H4 (cell line): Measurements from ENCODE around the gene STPG1. TPM values are rescaled to one million over a fixed set of nuclear protein-coding genes. Genes with fewer than 3 reads are reported as not detected.

ENCODE experiments used
- DNase-seq: peaks from one replicate; pipeline ENCODE4 v3.0.0-alpha.2; 2015; ENCODE audit warnings: low spot score
- total RNA-seq: library from RNA; depleted of rRNA; stranded (reverse); fragments of >200 nt; shearing (Covaris generic); gene quantifications from 2 replicates; pipeline ENCODE4 v1.2.3, GENCODE V29; 2014

The STPG1 gene
- total RNA-seq, 1 experiment from 2014 or later: 1.9 TPM

GRCh38 chr1:24373044-24373443, 40.5 kb downstream of the STPG1 start:
- DNase-seq: no peak

- DNase-seq: no peak
These were observed 43.8 kb downstream of the STPG1 start for GRCh38 chr1:24369801-24370200.

- DNase-seq: no peak
These were observed 44.4 kb downstream of the STPG1 start for GRCh38 chr1:24369199-24369598.

GRCh38 chr1:24366707-24367106, 46.9 kb downstream of the STPG1 start:
- DNase-seq: no peak

GRCh38 chr1:24364975-24365678, 48.5 kb downstream of the STPG1 start:
- peak; percentile 52 for DNase-seq

- DNase-seq: no peak
These were observed 49.0 kb downstream of the STPG1 start for GRCh38 chr1:24364605-24364974.

- DNase-seq: no peak
These were observed 49.6 kb downstream of the STPG1 start for GRCh38 chr1:24363994-24364393.

GRCh38 chr1:24362982-24363614, 50.5 kb downstream of the STPG1 start:
- peak; percentile 79 for DNase-seq

- no peak for DNase-seq
These were observed 51.2 kb downstream of the STPG1 start for GRCh38 chr1:24362396-24362795.

- DNase-seq: no peak
These were observed 51.8 kb downstream of the STPG1 start for GRCh38 chr1:24361811-24362210.

- DNase-seq: no peak
These were observed 52.9 kb downstream of the STPG1 start for GRCh38 chr1:24360681-24361080.

GRCh38 chr1:24357038-24357437, 56.5 kb downstream of the STPG1 start:
- DNase-seq: no peak

- no peak for DNase-seq
These were observed 58.1 kb downstream of the STPG1 start for GRCh38 chr1:24355466-24355865.

- no peak for DNase-seq
These were observed 60.2 kb downstream of the STPG1 start for GRCh38 chr1:24353292-24353891.

GRCh38 chr1:24351918-24352627, 61.5 kb downstream of the STPG1 start:
- no peak for DNase-seq

- no peak for DNase-seq
These were observed 62.3 kb downstream of the STPG1 start for GRCh38 chr1:24351247-24351646.

- no peak for DNase-seq
These were observed 63.7 kb downstream of the STPG1 start for GRCh38 chr1:24349891-24350290.

- DNase-seq: no peak
These were observed 65.4 kb downstream of the STPG1 start for GRCh38 chr1:24348196-24348595.

GRCh38 chr1:24347159-24347934, 66.2 kb downstream of the STPG1 start:
- no peak for DNase-seq

GRCh38 chr1:24345334-24345733, 68.2 kb downstream of the STPG1 start:
- DNase-seq: no peak

- DNase-seq: no peak
These were observed 69.4 kb downstream of the STPG1 start for GRCh38 chr1:24344090-24344742.
